ENCODE data around the gene PCDHGA2. TPM values are rescaled to one million over a fixed set of nuclear protein-coding genes. Genes with fewer than 3 reads are reported as not detected.
A peak's percentile ranks its signal among the peaks of the same experiment; 100 is the strongest.

Gene PCDHGA2
- total and polyA plus RNA-seq, 4 donors, result 0.23 to 0.46 (median 0.34) TPM

- peaks cover 0 to 5% (median 0%) of the 10 kb centered on the region in 4 donors for H3K27me3 ChIP-seq (ENCODE audit: control insufficient read depth in 4 of 4, insufficient read depth in 4 of 4, low read length in 3 of 4)
- H3K9me3 ChIP-seq (ENCODE audit: control insufficient read depth in 4 of 4, low read length in 3 of 4), result peaks cover 40 to 75% (median 54%) of the 10 kb centered on the region in 4 donors
- H3K27ac ChIP-seq (ENCODE audit: low read depth in 1 of 2, low read length in 2 of 2), result no peak overlapping the region
- 28% methylated on average over 46 of the region's 46 CpGs for WGBS
- no peak overlapping the region for H3K9ac ChIP-seq (ENCODE audit: low read depth in 1 of 2, low read length in 2 of 2)
- DNase-seq (ENCODE audit: low spot score), result no peak
- no peaks in the 10 kb centered on the region for H3K4me1 ChIP-seq (ENCODE audit: control insufficient read depth in 4 of 4, insufficient read depth in 4 of 4, low read length in 3 of 4)
- peak overlapping the region in 2 of 3 donors; percentile 6 to 41 for H3K4me3 ChIP-seq (ENCODE audit: low read depth in 1 of 3, low read length in 3 of 3)
- H3K36me3 ChIP-seq (ENCODE audit: control insufficient read depth in 4 of 4, insufficient read depth in 3 of 4, low read depth in 1 of 4, low read length in 3 of 4), result no peaks in the 10 kb centered on the region
- TF ChIP-seq FOXA1 (IDR thresholded peaks at IDR 0.05), result no peak
- TF ChIP-seq TAF1 (conservative IDR thresholded peaks at IDR 0.05), result no peak
- no peak for TF ChIP-seq JUND (IDR thresholded peaks at IDR 0.05)
- no peak for TF ChIP-seq NR2F2 (IDR thresholded peaks at IDR 0.05)
- no peak for TF ChIP-seq YY1 (IDR thresholded peaks at IDR 0.05)
- no peak for TF ChIP-seq REST (IDR thresholded peaks at IDR 0.05)
- no peak for TF ChIP-seq RAD21 (IDR thresholded peaks at IDR 0.05)
- TF ChIP-seq GABPA (IDR thresholded peaks at IDR 0.05 in 1 of 2, conservative IDR thresholded peaks at IDR 0.05 in 1 of 2), result no peak
- TF ChIP-seq MAX (IDR thresholded peaks at IDR 0.05), result no peak
- no peak for TF ChIP-seq ATF3 (IDR thresholded peaks at IDR 0.05)
- TF ChIP-seq SP1 (IDR thresholded peaks at IDR 0.05), result no peak
- no peak for TF ChIP-seq HNF4A (conservative IDR thresholded peaks at IDR 0.05)
- TF ChIP-seq FOXA2 (IDR thresholded peaks at IDR 0.05), result no peak
Measured at GRCh38 chr5:141366016-141366896, 27.7 kb downstream of the PCDHGA2 start.

- Histone ChIP-seq H3K36me3 (ENCODE audit: control insufficient read depth in 4 of 4, insufficient read depth in 3 of 4, low read depth in 1 of 4, low read length in 3 of 4) (no peaks in the 10 kb centered on the region), H3K4me1 (ENCODE audit: control insufficient read depth in 4 of 4, insufficient read depth in 4 of 4, low read length in 3 of 4) (no peaks in the 10 kb centered on the region), H3K27me3 (ENCODE audit: control insufficient read depth in 4 of 4, insufficient read depth in 4 of 4, low read length in 3 of 4) (peaks cover 0 to 5% (median 1%) of the 10 kb centered on the region in 4 donors), H3K4me3 (ENCODE audit: low read depth in 1 of 3, low read length in 3 of 3) (peak within 1 kb of the TSS; percentile 6 to 62 (median 61)), H3K9me3 (ENCODE audit: control insufficient read depth in 4 of 4, low read length in 3 of 4) (peaks cover 44 to 78% (median 57%) of the 10 kb centered on the region in 4 donors), H3K9ac (ENCODE audit: low read depth in 1 of 2, low read length in 2 of 2) (no peak within 1 kb of the TSS), H3K27ac (ENCODE audit: low read depth in 1 of 2, low read length in 2 of 2) (no peak within 1 kb of the TSS)
- WGBS, result 15% methylated on average over 32 of the region's 32 CpGs
- TF ChIP-seq RAD21 (IDR thresholded peaks at IDR 0.05) (peak; percentile 50 to 60), CTCF (IDR thresholded peaks at IDR 0.05; ENCODE audit: low read depth, low read length, missing input control) (peak; percentile 16), JUND (IDR thresholded peaks at IDR 0.05) (no peak)
- DNase-seq (ENCODE audit: low spot score), result no peak
Measured at GRCh38 chr5:141369994-141370848, 31.7 kb downstream of the PCDHGA2 start, which contains the start of gene PCDHGB3. Gene PCDHGB3 (plus strand): TSS chr5:141370242. CDS start chr5:141370395, 153 bp downstream.
